GM19240 (cell line): ENCODE data around the gene SH2D3A.
"Not testable (repeated sequence)": the region's sequence is repeated elsewhere in the genome, so short reads cannot be mapped to it uniquely, and the experiment has no call there.

Source experiments
- DNase-seq: peaks from one replicate; pipeline ENCODE4 v3.0.0; 2011; ENCODE audit warnings: low spot score; ENCODE audit not compliant: insufficient read length

SH2D3A gene

GRCh38 chr19:6761053-6761676 is 6.1 kb downstream of the SH2D3A start:
- DNase-seq: no peak

- DNase-seq: no peak
These were observed 6.6 kb downstream of the SH2D3A start for GRCh38 chr19:6760606-6761005.

GRCh38 chr19:6754653-6755463 is 12.4 kb downstream of the SH2D3A start:
- no peak for DNase-seq

DNA sequence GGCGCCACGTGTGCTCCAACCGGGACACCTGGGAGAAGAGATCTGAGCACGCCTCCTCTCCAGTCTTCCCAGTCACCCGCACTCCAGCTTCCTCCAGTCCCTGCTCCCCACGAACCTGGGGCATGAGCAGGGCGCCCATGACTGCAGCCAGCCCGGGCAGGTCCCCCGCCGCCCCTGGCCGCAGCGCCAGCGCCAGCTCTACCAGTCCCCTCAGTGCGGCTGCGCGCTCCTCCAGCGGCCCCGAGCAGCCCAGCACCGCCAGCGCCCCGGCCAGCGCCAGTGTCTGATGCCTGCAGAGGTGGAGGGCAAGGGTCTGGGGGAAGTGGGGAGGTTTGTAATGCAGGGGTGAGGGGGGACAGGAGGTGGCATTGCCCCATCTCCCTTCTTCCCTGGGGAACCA is 13.1 kb downstream of the SH2D3A start:
- DNase-seq: no peak

GRCh38 chr19:6753178-6754031 is 13.8 kb downstream of the SH2D3A start:
- peak; percentile 95 for DNase-seq

GRCh38 chr19:6752256-6753177 is 14.7 kb downstream of the SH2D3A start:
- DNase-seq: no peak

DNA sequence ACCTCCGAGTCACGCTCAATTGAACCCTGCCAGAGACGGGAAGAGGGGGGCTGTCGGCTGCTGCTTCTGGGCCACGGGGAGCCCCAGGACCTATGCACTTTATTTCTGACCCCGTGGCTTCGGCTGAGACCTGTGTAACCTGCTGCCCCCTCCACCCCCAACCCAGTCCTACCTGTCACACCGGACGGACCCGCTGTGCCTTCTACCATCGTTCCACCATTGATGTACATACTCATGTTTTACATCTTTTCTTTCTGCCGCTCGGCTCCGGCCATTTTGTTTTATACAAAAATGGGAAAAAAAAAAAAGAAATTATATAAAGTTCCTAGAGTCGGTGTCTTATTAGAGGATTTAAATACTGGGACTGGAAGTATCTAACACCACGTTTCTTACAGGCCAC is 16.0 kb downstream of the SH2D3A start:
- no peak for DNase-seq

GRCh38 chr19:6750062-6750461 is 17.2 kb downstream of the SH2D3A start:
- no peak for DNase-seq

DNA sequence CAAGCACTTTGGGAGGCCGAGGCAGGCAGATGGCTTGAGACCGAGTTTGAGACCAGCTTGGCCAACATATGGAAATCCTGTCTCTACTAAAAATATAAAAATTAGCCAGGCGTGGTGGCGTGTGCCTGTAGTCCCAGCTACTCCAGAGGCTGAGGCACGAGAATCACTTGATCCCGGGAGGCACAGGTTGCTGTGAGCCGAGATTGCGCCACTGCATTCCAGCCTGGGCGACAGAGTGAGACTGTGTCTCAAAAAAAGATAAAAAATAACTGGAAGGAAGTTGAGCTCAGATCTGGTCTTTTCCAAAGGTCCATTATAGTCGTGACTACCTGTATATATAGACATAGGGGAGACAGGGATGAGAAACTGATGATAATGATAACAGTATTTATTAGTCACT is 18.7 kb downstream of the SH2D3A start:
- not testable (repeated sequence) for DNase-seq

- no peak for DNase-seq
These were observed 21.3 kb downstream of the SH2D3A start for GRCh38 chr19:6745965-6746364.

GRCh38 chr19:6744381-6745301 is 22.6 kb downstream of the SH2D3A start:
- no peak for DNase-seq

GRCh38 chr19:6743714-6744380 is 23.4 kb downstream of the SH2D3A start:
- no peak for DNase-seq

DNA sequence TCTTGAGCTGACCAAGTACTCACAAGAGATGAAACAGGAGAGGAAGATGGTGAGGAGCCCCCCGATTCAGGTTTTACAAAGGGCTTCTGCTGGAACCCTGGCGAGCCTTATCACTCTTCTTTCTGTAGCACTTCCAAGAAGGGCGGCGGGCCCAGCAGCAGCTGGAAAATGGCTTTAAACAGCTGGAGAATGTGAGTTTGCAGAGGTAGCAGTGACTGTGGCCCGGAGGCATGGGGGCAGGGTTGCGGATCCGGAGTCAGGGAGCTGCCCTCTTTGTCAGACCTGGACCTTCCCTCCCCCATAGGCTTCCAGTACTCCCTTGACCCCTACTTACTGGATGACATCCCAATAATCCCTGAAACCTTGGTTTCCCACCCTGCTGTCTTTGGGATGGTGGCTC is 24.2 kb downstream of the SH2D3A start:
- no peak for DNase-seq

DNA sequence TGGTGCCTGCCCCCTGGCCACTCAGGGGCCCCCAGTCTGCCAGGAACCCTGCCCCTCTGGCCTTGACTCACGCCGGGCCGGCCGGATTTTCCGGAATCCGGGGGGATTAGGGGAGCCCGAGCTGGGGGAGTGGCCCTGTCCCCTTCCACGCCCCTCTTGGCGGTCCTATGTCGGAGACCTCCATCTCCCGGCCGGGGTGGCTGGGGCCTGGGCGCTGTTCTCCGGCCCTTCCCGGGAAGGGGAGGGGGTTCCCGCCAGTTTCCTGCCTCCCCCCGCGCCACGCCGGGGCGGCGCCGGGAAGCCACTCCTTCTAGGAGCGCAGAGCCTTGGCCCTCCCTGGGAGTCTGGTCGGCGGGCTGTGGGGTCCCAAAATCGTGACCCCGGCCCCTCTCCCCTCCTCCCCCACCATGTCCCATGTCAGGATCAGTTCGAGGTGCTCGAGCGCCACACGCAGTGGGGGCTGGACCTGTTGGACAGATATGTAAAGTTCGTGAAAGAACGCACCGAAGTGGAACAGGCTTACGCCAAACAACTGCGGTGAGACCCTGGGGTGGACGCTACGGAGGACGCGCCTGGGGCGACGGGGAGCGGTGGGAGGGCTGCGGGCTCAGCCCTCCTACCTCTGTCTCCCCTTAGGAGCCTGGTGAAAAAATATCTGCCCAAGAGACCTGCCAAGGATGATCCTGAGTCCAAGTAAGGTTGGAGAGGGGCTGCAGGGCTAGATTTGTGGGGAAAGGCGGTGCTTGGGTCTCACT is 26.5 kb downstream of the SH2D3A start:
- no peak for DNase-seq

DNA sequence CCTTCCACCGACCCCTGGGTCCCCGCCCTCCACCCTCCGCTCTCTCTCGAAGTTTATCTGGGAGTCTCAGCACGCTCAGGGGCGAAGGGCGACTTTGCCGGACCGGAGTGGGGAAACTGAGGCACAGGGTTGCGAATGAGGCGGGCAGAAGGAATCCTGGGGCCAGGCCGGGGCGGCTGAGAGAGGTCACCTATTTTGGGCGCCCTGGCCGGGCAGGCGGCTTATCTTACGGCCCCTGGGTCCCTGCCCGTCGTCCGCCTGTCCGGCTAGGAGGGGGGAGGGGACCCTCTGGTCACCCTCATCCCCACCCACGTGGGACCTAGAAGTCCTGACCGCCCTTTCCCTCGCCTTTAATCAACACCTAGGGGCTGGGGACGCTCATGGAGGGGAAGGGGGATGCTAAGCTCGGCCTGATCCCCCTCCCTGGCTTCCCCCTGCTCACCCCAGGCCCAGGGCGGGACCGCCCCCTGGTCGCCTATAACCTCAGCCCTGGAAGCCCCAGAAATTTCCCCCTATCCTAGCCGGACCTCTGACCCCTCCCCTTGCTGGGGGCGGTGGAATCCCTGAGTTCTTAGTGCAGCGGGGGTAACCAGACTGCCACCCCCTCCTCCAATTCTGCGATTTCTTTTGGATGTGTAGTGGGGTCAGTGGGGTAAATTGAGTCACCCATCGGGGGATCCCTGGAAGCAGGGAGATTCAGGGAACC is 27.2 kb downstream of the SH2D3A start:
- DNase-seq: no peak

GRCh38 chr19:6739390-6739882 is 27.8 kb downstream of the SH2D3A start, which contains the start of gene TRIP10:
TSS of gene TRIP10 (plus strand) at chr19:6739680. CDS start at chr19:6739762, 82 bp downstream.
- DNase-seq: no peak

DNA sequence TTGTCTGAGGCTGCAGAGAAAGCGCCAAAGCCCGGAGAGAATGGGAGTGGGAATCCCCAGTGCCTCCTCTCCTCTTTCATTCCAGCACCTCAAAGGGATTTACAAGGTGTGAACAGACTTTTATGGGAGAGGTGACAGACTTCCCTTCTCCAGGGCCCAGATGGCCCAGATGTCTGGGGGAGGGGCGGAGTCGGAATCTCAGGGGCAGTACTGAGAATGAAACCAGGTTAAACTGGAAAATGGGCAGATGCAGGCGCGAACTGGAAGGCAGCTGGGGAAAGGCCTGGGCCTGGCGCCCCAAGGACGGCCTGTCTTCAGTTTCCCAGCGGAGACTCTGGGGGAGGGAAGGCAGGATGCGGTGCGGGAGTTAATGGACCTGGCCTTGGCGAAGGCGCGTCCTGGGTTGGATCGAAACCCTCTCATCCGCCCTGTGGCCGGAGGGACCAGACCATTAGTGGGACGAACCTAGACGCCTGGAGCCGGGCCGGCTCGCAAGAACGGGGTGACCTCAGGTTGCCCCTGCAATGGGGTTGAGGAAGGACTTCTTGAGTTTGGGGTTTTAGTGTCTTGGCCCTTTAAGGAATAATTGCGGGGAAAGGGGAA is 28.3 kb downstream of the SH2D3A start:
- DNase-seq: no peak
